ENCODE measurements around the gene WNT6. TPM values are rescaled to one million over a fixed set of nuclear protein-coding genes. Genes with fewer than 3 reads are reported as not detected.

The WNT6 gene
- total RNA-seq, 1 experiment from 2014 or later: 1.4 TPM

DNA sequence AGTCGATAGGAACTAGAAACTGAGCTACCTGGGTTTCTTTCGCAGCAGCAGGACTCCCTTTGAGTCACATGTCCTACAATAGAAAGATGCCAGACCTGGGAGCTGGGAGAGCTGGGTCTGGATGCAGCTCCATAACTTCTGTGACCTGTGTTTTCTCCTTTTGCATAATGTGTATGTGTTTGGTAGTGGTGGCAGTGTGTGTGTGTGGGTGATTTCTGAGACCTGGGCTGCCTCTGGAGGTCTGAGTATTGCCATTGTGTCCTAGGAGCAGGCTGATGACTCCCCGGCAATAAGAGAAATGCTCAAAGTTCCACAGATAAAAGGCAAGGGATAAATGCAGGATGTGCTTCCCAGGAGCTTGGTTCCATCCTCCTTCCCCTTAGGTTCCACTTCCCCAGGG, 27.5 kb downstream of the WNT6 start (continued):
- TF ChIP-seq SIN3A (IDR thresholded peaks at IDR 0.05; ENCODE audit: low read depth): no peak

DNA sequence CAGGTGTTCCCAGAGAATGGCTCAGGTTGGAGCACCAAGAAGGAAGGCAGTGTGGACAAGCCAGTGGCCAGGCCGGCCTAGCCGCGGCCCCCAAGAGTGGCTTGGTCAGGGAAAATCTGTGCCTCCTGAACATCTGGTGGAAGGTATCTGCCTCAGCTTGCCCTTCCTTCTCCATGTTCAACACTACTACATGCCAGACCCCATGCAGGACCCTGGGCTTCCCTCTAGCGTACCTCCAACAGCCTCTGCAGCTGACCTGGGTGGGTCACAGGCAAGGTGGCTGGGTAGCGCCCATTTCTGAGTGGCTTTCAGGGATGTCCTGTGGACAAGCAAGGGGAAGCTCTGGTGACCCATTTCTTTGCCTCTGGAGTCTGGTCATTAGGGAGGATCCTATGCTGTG, 28.7 kb downstream of the WNT6 start:
- H3K4me1 ChIP-seq (ENCODE audit: control insufficient read depth in 1 of 2, insufficient read depth in 2 of 2, low read length in 2 of 2): peaks cover 15 to 27% of the 10 kb centered on the region in 2 experiments
- H4K20me1 ChIP-seq (ENCODE audit: insufficient read depth): no peaks in the 10 kb centered on the region
- intact Hi-C loops (cut with micrococcal nuclease): no loop called here
- RAD21 ChIA-PET (ENCODE audit: low non-redundant PET in 1 of 2, low total read pairs in 2 of 2, uncharacterized antibody in 2 of 2, unreplicated experiment in 2 of 2): no interaction called here
- no peak overlapping the region for H2AFZ ChIP-seq (ENCODE audit: low read depth, low read length, poor library complexity, severe bottlenecking)
- H3K36me3 ChIP-seq (ENCODE audit: control insufficient read depth in 1 of 2, insufficient read depth in 2 of 2, low read length in 2 of 2): no peaks in the 10 kb centered on the region
- H3K4me3 ChIP-seq (replicated peaks in 1 of 2; ENCODE audit: low read depth in 1 of 2, low read length in 2 of 2): no peak overlapping the region
- CTCF ChIA-PET: interaction anchor here (1.3 to 2.6 kb wide), 4 partner anchors 9 to 92 kb away, joined by 3 to 23 read pairs (median 8); no protein-coding TSS in a partner anchor
- DNase-seq (ENCODE audit: low read depth, low spot score) (no peak), ATAC-seq (no peak)
- no peaks in the 10 kb centered on the region for H3K9me3 ChIP-seq (ENCODE audit: control insufficient read depth in 1 of 2, insufficient read depth in 1 of 2, low read depth in 1 of 2, low read length in 2 of 2)
- no TSS peak for BruUV-seq (replicated peaks)
- H3K4me2 ChIP-seq (ENCODE audit: low read length): no peak overlapping the region
- no peaks in the 10 kb centered on the region for H3K9me2 ChIP-seq (ENCODE audit: insufficient read depth)
- POLR2A ChIA-PET: no interaction called here
- no peaks in the 10 kb centered on the region; the same call in 1 of the 2 replicates for H3K79me2 ChIP-seq (ENCODE audit: insufficient read depth, low read length)
- H3K27me3 ChIP-seq (ENCODE audit: insufficient read depth, low read length): no peaks in the 10 kb centered on the region
- no peak overlapping the region for H3K9ac ChIP-seq (ENCODE audit: low read length)
- no peak overlapping the region for H3K27ac ChIP-seq (ENCODE audit: low read depth, low read length)
- TF ChIP-seq, protein P1, sequence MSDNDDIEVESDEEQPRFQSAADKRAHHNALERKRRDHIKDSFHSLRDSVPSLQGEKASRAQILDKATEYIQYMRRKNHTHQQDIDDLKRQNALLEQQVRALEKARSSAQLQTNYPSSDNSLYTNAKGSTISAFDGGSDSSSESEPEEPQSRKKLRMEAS (IDR thresholded peaks at IDR 0.05): no peak
- TF ChIP-seq, protein P2, sequence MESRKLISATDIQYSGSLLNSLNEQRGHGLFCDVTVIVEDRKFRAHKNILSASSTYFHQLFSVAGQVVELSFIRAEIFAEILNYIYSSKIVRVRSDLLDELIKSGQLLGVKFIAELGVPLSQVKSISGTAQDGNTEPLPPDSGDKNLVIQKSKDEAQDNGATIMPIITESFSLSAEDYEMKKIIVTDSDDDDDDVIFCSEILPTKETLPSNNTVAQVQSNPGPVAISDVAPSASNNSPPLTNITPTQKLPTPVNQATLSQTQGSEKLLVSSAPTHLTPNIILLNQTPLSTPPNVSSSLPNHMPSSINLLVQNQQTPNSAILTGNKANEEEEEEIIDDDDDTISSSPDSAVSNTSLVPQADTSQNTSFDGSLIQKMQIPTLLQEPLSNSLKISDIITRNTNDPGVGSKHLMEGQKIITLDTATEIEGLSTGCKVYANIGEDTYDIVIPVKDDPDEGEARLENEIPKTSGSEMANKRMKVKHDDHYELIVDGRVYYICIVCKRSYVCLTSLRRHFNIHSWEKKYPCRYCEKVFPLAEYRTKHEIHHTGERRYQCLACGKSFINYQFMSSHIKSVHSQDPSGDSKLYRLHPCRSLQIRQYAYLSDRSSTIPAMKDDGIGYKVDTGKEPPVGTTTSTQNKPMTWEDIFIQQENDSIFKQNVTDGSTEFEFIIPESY (IDR thresholded peaks at IDR 0.05; ENCODE audit: extremely low read depth, insufficient replicate concordance, low read length): no peak
- TF ChIP-seq, protein P3, sequence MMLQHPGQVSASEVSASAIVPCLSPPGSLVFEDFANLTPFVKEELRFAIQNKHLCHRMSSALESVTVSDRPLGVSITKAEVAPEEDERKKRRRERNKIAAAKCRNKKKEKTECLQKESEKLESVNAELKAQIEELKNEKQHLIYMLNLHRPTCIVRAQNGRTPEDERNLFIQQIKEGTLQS (IDR thresholded peaks at IDR 0.05): no peak
- TF ChIP-seq ZFX (IDR thresholded peaks at IDR 0.05) (no peak), SIN3A (IDR thresholded peaks at IDR 0.05; ENCODE audit: low read depth) (no peak), POLR2AphosphoS5 (IDR thresholded peaks at IDR 0.05; ENCODE audit: low read depth, low read length) (no peak), POLR2A (IDR thresholded peaks at IDR 0.05; ENCODE audit: borderline replicate concordance, extremely low read depth, insufficient read depth, insufficient read length) (no peak), ELF1 (IDR thresholded peaks at IDR 0.05; ENCODE audit: borderline replicate concordance, low read depth) (no peak), CEBPB (IDR thresholded peaks at IDR 0.05; ENCODE audit: low read depth) (no peak), TCF7L2 (IDR thresholded peaks at IDR 0.05; ENCODE audit: borderline replicate concordance, extremely low read depth, insufficient read depth, insufficient read length) (no peak), CBX3 (IDR thresholded peaks at IDR 0.05; ENCODE audit: low read depth) (no peak), FOSL1 (IDR thresholded peaks at IDR 0.05; ENCODE audit: low read depth) (no peak), JUND (IDR thresholded peaks at IDR 0.05) (no peak), ZNF274 (IDR thresholded peaks at IDR 0.05; ENCODE audit: low read depth, low read length) (no peak), YY1 (IDR thresholded peaks at IDR 0.05; ENCODE audit: extremely low read depth, insufficient replicate concordance, low read depth, low read length) (no peak), EZH2phosphoT487 (IDR thresholded peaks at IDR 0.05; ENCODE audit: borderline replicate concordance) (no peak), EZH2 (IDR thresholded peaks at IDR 0.05) (no peak)
- TF ChIP-seq, protein P4, sequence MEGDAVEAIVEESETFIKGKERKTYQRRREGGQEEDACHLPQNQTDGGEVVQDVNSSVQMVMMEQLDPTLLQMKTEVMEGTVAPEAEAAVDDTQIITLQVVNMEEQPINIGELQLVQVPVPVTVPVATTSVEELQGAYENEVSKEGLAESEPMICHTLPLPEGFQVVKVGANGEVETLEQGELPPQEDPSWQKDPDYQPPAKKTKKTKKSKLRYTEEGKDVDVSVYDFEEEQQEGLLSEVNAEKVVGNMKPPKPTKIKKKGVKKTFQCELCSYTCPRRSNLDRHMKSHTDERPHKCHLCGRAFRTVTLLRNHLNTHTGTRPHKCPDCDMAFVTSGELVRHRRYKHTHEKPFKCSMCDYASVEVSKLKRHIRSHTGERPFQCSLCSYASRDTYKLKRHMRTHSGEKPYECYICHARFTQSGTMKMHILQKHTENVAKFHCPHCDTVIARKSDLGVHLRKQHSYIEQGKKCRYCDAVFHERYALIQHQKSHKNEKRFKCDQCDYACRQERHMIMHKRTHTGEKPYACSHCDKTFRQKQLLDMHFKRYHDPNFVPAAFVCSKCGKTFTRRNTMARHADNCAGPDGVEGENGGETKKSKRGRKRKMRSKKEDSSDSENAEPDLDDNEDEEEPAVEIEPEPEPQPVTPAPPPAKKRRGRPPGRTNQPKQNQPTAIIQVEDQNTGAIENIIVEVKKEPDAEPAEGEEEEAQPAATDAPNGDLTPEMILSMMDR (IDR thresholded peaks at IDR 0.05 in 2 of 3, conservative IDR thresholded peaks at IDR 0.05 in 1 of 3; ENCODE audit: borderline replicate concordance in 1 of 3, insufficient read depth in 1 of 3, low read depth in 2 of 3, low read length in 2 of 3): no peak
- TF ChIP-seq, protein P5, sequence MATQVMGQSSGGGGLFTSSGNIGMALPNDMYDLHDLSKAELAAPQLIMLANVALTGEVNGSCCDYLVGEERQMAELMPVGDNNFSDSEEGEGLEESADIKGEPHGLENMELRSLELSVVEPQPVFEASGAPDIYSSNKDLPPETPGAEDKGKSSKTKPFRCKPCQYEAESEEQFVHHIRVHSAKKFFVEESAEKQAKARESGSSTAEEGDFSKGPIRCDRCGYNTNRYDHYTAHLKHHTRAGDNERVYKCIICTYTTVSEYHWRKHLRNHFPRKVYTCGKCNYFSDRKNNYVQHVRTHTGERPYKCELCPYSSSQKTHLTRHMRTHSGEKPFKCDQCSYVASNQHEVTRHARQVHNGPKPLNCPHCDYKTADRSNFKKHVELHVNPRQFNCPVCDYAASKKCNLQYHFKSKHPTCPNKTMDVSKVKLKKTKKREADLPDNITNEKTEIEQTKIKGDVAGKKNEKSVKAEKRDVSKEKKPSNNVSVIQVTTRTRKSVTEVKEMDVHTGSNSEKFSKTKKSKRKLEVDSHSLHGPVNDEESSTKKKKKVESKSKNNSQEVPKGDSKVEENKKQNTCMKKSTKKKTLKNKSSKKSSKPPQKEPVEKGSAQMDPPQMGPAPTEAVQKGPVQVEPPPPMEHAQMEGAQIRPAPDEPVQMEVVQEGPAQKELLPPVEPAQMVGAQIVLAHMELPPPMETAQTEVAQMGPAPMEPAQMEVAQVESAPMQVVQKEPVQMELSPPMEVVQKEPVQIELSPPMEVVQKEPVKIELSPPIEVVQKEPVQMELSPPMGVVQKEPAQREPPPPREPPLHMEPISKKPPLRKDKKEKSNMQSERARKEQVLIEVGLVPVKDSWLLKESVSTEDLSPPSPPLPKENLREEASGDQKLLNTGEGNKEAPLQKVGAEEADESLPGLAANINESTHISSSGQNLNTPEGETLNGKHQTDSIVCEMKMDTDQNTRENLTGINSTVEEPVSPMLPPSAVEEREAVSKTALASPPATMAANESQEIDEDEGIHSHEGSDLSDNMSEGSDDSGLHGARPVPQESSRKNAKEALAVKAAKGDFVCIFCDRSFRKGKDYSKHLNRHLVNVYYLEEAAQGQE (IDR thresholded peaks at IDR 0.05; ENCODE audit: low read depth): no peak

All from HCT116 (cell line).